ENCODE data around the gene CRYBG1. TPM values are rescaled to one million over a fixed set of nuclear protein-coding genes. Genes with fewer than 3 reads are reported as not detected.

Gene CRYBG1
- polyA plus RNA-seq, 1 donor from 2014 or later = 0.73 TPM

- no peaks in the 10 kb centered on the region for H3K36me3 ChIP-seq (ENCODE audit: insufficient read depth, low read length)
- TF ChIP-seq POLR2AphosphoS5 (IDR thresholded peaks at IDR 0.05) = no peak
- TF ChIP-seq REST (IDR thresholded peaks at IDR 0.05; ENCODE audit: borderline replicate concordance) = no peak
- no peak for TF ChIP-seq EZH2 (IDR thresholded peaks at IDR 0.05; ENCODE audit: borderline replicate concordance, insufficient read depth, low read length, poor library complexity, severe bottlenecking)
- no peak for TF ChIP-seq MXI1 (conservative IDR thresholded peaks at IDR 0.05; ENCODE audit: poor library complexity, severe bottlenecking)
- TF ChIP-seq RAD21 (conservative IDR thresholded peaks at IDR 0.05) = no peak
- no peak for TF ChIP-seq SMC3 (conservative IDR thresholded peaks at IDR 0.05; ENCODE audit: poor library complexity)
- TF ChIP-seq TAF1 (IDR thresholded peaks at IDR 0.05; ENCODE audit: low read depth) = no peak
- no peak for TF ChIP-seq CTCF (IDR thresholded peaks at IDR 0.05; ENCODE audit: poor library complexity, severe bottlenecking)
- TF ChIP-seq EP300 (conservative IDR thresholded peaks at IDR 0.05; ENCODE audit: poor library complexity, severe bottlenecking) = no peak
- no peak overlapping the region for H3K4me2 ChIP-seq (ENCODE audit: low read length)
- peak overlapping the region; percentile 72 for H3K4me3 ChIP-seq (ENCODE audit: low read length)
- H3F3A ChIP-seq (ENCODE audit: insufficient read depth, low read length, poor library complexity, severe bottlenecking) = no peaks in the 10 kb centered on the region
- H3K79me2 ChIP-seq (replicated peaks; ENCODE audit: insufficient read depth, low read length) = no peaks in the 10 kb centered on the region
- H4K20me1 ChIP-seq (ENCODE audit: insufficient read depth) = no peaks in the 10 kb centered on the region
- H3K27ac ChIP-seq (ENCODE audit: low read length) = no peak overlapping the region
- H3K9ac ChIP-seq (ENCODE audit: low read length) = no peak overlapping the region
- no peaks in the 10 kb centered on the region for H3K9me2 ChIP-seq (ENCODE audit: insufficient read depth, low read length)
- H3K9me3 ChIP-seq (ENCODE audit: low read length) = no peaks in the 10 kb centered on the region
- H2AFZ ChIP-seq (ENCODE audit: low read depth, low read length) = peak overlapping the region; percentile 14
- H3K27me3 ChIP-seq (ENCODE audit: insufficient read depth, low read depth, low read length) = peaks cover 35% of the 10 kb centered on the region
Measured at GRCh38 chr6:106359959-106360409, 533 bp upstream of the CRYBG1 start.

GRCh38 chr6:106360989-106361430 lies 493 bp downstream of the CRYBG1 start:
- Histone ChIP-seq H3F3A (ENCODE audit: insufficient read depth, low read length, poor library complexity, severe bottlenecking) (no peaks in the 10 kb centered on the region), H3K9ac (ENCODE audit: low read length) (no peak overlapping the region), H4K20me1 (ENCODE audit: insufficient read depth) (no peaks in the 10 kb centered on the region), H3K9me3 (ENCODE audit: low read length) (no peaks in the 10 kb centered on the region), H3K9me2 (ENCODE audit: insufficient read depth, low read length) (no peaks in the 10 kb centered on the region), H3K4me3 (ENCODE audit: low read length) (peak overlapping the region; percentile 72), H3K27ac (ENCODE audit: low read length) (no peak overlapping the region), H3K4me2 (ENCODE audit: low read length) (no peak overlapping the region), H2AFZ (ENCODE audit: low read depth, low read length) (no peak overlapping the region), H3K36me3 (ENCODE audit: insufficient read depth, low read length) (no peaks in the 10 kb centered on the region), H3K27me3 (ENCODE audit: insufficient read depth, low read depth, low read length) (peaks cover 35% of the 10 kb centered on the region), H3K79me2 (replicated peaks; ENCODE audit: insufficient read depth, low read length) (no peaks in the 10 kb centered on the region)
- TF ChIP-seq EZH2 (IDR thresholded peaks at IDR 0.05; ENCODE audit: borderline replicate concordance, insufficient read depth, low read length, poor library complexity, severe bottlenecking) = peak; percentile 39
- no peak for TF ChIP-seq TAF1 (IDR thresholded peaks at IDR 0.05; ENCODE audit: low read depth)
